ENCODE results near the gene PXMP2.

The PXMP2 gene

DNA sequence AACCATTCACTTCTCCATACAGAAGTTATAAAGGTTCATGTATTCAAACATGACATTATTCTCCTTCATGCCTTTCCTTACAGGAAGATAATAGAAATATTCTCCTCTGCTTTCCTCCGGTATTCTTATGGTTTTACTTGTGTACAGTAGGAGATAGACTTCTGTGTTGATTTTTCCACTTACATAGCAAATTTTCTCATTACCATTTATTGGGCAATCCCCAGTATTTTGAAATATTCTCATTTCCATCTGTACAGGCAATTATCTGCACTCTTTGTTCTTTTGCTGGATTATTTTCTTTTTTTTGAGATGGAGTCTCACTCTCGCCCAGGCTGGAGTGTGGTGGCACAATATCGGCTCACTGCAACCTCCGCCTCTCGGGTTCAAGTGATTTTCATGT is 11.0 kb downstream of the PXMP2 start:
- no peak for DNase-seq

DNA sequence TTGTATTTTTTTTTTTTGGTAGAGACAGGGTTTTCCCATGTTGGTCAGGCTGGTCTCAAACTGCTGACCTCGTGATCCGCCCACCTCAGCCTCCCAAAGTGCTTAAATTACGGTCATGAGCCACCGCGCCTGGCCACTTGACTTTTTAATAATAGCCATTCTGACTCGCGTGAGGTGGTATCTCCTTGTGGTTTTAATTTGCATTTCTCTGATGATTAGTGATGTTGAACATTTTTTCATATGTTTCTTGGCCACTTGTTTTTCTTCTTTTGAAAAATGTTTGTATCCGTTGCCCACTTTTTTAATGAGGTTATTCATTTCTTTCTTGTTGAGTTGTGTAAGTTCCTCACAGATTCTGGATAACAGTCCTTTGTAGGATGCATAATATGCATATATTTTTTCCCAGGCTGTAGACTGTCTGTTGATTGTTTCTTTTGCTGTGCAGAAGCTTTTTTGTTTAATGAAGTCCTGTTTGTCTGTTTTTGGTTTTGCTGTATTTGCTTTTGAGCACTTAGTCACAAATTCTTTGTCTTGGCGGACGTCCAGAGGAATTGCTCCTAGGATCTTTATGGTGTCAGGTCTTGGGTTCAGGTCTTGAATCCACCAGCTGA is 12.9 kb downstream of the PXMP2 start:
- peak; percentile 12 for DNase-seq

DNA sequence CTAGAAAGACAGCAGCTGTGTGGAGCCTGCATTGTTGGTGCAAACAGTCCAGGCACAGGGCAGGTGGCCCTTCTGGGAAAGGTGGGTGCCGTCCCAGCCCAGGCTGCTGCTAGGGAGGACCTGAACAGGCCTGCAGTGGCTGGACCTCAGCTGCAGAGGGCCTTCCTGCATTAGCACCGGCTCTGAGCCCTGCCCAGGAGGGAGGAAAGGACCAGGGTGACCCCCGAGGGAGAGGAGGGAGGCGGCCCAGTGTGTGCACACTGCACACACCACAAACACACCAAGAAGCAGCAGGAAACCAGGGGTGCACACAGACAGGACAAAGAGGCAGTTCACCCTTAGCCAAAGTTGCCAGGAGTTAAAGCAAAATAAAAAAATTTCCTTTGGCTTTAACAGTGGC is 15.3 kb downstream of the PXMP2 start:
- no peak for DNase-seq

DNA sequence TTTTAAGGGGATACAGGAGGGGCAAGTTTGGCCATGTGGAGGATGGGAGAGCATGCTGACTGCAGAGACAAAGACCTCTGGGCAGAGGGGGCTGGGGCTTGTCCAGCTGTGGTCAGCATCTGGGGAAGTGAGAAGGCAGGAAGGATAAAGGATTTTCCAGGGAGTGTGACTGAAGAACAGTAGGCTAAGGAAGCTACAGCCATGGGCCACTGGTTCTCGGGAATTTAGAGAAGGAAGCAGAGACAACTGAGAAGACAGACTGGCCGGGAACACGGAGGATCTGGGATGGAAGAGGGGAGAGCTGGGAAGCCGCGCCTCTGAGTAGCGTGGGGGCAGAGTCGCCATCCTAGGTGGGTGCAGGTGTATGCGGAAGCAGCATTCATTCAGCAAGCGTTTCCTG is 16.3 kb downstream of the PXMP2 start:
- no peak for DNase-seq

- DNase-seq: no peak
Observed at GRCh38 chr12:132707241-132707640, 19.9 kb downstream of the PXMP2 start.

DNA sequence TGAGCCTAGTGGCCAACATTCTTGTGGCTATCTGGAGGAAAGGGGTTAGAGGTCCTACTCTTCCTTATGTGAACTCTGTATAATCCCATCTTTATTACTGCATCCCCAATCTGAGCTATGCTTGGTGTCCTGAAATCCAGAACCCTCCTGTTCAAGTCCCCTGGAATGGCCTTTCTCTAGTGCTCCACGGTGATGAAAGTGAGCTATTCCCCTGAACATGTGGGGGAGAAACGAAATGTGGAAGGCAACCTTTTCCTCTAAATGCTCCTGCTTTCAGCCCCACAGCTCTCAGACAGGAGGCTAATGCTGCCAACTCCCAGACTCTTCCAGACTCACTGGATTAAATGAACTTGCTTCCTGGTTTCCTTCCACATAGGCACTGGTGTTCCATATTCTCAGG is 20.8 kb downstream of the PXMP2 start:
- DNase-seq: no peak

GRCh38 chr12:132710043-132710404 is 22.6 kb downstream of the PXMP2 start:
- no peak for DNase-seq

DNA sequence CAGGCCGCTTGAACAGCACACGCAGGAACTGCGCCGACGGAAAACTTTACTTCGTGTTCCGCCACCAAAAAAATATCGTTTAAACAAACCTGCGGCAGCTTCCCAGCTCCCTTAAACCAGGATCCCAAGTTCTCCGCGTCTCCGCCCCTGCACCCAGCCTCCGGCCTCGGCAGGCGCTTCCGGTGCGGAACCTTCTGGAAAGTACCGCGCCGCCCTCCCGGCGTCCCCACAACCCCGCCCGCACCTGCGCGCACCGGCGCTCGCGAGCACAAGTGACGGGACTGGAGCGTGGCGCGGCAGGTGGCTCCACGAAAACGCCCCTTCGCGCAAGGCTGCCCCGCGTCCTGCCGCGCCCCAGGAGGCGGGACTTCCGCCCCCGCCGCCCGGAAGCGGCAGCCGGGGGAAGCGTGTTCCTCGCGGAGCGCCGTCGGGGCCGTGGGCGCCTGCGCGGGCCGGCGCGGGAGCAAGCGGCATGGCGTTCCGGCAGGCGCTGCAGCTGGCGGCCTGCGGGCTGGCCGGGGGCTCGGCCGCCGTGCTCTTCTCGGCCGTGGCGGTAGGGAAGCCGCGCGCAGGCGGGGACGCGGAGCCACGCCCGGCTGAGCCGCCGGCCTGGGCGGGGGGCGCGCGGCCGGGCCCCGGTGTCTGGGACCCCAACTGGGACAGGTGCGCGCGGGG is 23.2 kb downstream of the PXMP2 start, which contains the start of gene PGAM5:
Gene PGAM5 (plus strand): TSS at position 438 of the 675 bp plus-strand sequence. CDS start 35 bp downstream, at position 473.
- DNase-seq: peak; percentile 17

DNA sequence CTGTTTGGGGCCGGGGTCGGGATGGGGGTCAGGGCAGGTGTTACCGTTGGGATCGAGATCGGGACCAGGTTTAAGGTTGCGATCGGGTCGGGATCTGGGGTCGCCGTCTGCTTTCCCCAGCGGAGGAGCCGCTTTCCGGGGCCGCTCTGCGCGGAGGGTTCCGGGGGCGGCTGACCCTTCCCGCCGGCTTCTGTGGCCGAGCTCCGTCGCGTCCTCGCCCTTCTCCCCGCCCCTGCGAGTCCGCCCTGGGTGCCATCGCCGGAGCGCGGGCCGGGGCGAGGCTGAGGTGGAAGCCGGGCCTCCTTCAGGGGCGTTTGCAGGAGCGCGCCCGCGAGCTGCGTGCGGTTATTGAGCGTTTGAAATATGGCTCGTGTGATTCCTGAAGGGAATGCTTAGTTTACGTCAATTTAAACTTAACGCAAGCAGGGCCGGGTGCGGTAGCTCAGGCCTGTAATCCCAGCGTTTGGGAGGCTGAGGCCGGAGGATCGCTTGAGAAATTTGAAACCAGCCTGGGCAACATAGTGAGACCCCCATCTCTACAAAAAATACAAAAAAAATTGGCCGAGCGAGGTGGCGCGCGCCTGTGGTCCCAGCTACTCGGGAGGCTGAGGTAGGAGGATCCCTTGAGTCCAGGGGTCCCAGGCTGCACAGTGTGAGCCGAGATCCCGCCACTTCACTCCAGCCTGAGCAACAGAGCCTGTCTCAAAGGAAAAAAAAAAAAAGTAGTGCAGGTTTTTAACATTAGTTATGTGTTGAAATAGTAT is 23.9 kb downstream of the PXMP2 start:
- no peak for DNase-seq

- no peak for DNase-seq
Observed at GRCh38 chr12:132713123-132713522, 25.7 kb downstream of the PXMP2 start.

- DNase-seq: no peak
Observed at GRCh38 chr12:132715874-132716273, 28.5 kb downstream of the PXMP2 start.

- DNase-seq: no peak
Observed at GRCh38 chr12:132716356-132716755, 29.0 kb downstream of the PXMP2 start.

DNA sequence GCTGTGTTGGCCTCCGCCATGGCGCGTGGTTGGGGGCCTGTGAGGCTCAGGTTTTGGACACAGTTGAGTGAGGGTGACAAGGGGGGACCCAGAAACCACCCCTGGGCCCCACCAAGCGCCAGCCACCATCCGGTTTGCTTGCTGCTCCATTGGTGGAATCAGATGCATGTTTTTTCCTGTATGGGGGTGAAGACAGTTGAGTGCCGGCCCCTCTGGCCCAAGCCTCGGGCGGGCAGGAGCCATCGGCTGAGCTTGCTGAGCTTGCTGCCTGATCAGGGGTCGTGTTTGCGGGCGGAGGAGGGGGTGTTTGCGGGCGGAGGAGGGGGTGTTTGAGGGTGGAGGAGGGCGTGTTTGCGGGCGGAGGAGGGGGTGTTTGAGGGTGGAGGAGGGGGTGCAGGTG is 29.6 kb downstream of the PXMP2 start:
- DNase-seq: no peak

DNA sequence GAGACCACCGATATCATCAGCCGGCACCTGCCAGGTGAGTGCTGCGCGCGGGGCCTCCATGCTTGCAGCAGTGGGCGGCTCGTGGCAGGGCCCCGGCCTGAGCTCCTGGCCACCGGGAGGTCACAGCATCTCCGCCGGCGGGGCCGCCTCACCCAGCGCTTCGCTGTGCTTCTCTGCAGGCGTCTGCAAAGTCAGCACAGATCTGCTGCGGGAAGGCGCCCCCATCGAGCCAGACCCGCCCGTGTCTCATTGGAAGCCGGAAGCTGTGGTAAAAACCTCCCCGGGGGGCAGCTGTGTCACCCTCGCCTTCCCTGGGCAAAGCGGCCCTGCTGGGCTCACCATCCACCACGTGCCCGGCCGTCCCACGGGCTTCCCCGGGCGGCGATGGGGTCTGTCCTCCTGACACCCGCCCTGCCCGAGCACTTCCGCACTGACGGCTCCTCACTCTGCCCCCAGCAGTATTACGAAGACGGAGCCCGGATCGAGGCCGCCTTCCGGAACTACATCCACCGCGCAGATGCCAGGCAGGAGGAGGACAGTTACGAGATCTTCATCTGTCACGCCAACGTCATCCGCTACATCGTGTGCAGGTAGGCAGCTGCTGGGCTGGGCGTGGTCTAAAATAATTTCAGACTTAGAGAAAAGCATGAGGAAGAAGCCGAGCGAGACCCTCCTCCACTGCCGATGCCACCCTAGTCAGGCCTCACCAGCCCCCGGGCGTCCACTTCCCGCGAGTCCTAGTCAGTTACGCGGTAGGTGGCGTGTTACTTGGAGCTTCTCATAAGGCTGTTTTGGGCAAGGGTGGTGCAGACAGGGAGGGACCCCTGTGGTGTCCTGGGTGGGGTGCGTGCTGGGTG is 30.4 kb downstream of the PXMP2 start:
- DNase-seq: no peak

GRCh38 chr12:132718644-132719043 is 31.3 kb downstream of the PXMP2 start:
- no peak for DNase-seq

DNA sequence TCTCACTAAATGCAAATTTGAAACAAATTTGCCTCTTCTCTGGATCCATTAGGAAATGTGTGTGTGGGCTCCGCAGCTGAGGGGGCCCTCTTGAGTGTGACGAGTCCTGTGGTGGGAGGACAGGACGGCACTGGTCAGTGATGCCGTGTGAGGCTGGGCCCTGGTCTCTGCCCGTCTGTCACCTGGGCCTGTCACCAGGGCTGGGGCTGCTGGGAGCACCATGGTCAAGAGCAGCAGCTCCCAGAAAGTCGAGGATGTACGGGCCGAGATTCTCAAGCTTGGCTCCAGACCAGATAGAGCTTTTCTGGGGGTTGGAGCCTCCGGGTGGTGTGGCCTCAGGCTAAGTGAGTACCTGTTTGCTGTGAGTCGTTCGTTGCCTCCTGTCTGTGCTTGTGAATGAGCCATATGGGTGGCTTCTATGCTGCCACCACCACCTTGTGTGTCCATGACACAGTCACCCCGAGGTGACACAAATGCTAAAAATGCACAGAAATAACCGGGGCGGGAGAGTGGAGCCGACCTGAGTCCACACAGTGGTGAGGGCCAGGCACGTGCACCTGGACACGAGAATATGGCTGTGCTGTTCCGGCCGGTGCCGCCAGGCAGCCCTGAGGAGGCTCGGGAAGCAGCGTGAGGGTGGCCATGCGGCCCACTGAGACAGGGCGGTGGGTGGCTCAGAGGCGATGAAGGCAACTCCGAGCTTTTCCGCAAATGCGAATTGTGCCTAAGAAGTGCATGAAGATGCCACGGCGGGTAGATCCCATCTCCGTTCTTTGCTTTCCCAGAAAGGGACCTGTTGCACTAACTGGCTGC is 32.0 kb downstream of the PXMP2 start:
- DNase-seq: no peak

GRCh38 chr12:132719954-132720324 is 32.6 kb downstream of the PXMP2 start:
- no peak for DNase-seq

DNA sequence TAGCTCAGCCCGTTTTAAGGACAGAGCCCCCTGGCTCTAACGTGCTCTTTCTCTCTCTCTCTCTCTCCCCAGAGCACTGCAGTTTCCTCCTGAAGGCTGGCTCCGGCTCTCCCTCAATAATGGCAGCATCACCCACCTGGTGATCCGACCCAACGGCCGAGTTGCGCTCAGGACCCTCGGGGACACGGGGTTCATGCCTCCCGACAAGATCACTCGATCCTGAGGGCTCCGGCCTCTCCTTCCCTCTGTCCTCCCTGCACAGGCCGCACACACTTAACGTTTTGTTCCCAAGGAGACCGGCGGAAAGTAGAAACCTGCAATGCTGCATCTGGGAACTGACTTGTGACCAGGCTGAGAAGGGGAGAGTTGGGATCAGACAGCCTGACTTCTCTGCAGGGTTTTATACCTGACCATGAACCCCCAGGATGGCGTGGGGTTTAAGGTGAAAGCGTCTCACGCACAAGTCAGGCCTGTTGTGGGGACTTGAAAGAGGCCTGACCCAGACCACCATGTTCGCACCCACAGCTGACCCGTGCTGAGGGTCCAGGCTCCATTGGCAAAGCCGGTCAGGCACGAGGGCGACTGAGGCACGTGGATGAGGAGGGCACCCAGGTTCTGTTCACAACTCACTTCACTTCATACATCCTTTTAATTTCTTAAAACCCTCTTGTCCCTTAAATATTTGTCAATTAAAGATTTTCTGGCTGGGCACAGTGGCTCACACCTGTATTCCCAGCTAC is 33.4 kb downstream of the PXMP2 start:
- DNase-seq: no peak

DNA sequence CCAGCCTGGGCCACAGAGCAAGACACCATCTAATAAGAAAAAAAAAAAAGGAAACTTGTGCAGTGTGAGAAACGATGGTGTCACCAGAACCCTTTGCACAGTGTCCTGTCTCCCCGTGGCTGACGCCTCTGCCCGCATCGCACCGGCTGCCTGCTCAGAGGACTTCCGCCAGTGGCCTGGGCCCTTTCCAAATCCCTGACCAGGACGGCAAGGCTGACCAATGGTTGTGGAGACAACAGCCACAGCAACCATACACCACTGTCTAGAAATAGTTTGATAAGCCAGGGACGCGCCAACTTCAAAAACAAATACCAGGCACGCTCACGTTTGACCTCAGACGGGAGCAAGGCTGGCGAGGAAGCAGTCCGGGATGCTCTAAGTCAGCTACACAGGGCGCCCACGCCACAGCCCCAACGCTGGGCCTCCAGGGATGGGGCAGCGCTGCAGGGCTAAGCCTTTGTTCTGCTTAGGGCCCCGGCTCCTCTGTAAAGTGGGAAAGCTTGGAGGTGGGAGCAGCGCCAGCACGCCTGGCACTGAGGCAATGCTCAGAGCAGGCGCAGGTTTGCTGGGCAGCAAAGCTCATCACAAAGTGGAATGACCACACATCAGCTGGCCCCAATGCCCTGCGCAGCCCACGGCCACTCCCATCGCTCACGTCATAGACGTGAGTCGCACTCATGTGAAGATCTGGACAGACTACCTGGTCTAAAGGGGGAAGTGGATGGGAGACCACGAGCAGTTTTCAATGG is 35.8 kb downstream of the PXMP2 start:
- DNase-seq: no peak

GRCh38 chr12:132723764-132724140 is 36.4 kb downstream of the PXMP2 start:
- no peak for DNase-seq
